ENCODE data around the gene CAPZB.

CAPZB gene

DNA sequence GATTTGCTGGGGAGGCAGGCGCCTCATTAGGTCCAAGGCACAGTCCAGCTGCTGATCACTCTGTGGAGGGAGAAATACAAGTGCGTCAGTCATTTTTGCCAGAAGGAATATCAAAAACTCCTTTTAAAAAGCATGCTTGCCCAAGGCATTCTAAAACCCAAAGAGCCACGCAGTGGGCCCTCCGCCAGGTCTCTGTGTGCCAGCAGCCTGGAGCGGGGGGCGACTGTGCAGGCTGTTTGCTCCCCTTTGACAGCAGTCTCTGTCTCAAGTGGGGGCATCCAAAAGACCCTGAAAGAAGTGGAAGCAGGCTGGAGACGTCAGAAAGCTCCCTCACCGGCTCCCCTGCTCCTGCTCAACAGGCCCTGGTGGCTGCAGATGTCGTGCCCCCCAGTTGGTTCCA, 65.6 kb downstream of the CAPZB start:
- peaks cover 26% of the 10 kb centered on the region for H3K4me1 ChIP-seq (ENCODE audit: control insufficient read depth, insufficient read depth, low read length)

DNA sequence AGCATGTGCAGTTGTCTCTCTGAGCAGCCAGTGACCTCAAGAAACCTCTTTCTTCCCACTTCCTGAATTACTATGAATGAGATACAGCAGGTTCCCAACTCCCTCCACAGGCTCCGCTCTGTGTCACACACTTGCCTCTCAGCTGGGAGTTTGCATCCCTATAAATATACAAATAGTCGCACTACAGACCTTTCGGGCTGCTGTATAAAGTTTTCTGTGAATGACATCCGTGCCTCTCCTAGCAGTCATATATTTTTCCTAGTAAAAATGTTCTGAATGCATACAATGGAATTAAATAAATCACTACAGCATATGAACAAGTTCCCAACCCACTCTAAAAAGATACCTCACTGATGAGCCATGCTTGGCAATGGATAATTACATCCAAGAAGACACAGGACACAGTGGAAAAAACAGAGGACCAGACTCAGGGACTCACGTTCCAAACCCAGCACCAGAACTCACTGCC, 66.8 kb downstream of the CAPZB start:
- H3K4me1 ChIP-seq (ENCODE audit: control insufficient read depth, insufficient read depth, low read length) = peaks cover 22% of the 10 kb centered on the region
- no peak overlapping the region for H3K9ac ChIP-seq (ENCODE audit: low read depth, low read length)
- H3K36me3 ChIP-seq (ENCODE audit: insufficient read depth, low read length) = peaks cover 30% of the 10 kb centered on the region
- no peak overlapping the region for H3K4me2 ChIP-seq (ENCODE audit: low read length)
- H3K27me3 ChIP-seq (ENCODE audit: control insufficient read depth, insufficient read depth, low read length) = no peaks in the 10 kb centered on the region
- H3K9me3 ChIP-seq (replicated peaks; ENCODE audit: low read length) = no peaks in the 10 kb centered on the region
- no peak overlapping the region for H3K4me3 ChIP-seq (ENCODE audit: low read length)

More for the DNA sequence above, 65.6 kb downstream of the CAPZB start:
- no peaks in the 10 kb centered on the region for H3K27me3 ChIP-seq (ENCODE audit: control insufficient read depth, insufficient read depth, low read length)
- H3K9me3 ChIP-seq (replicated peaks; ENCODE audit: low read length) = no peaks in the 10 kb centered on the region
- no peak overlapping the region for H3K9ac ChIP-seq (ENCODE audit: low read depth, low read length)
- peaks cover 28% of the 10 kb centered on the region for H3K36me3 ChIP-seq (ENCODE audit: insufficient read depth, low read length)
- H3K4me2 ChIP-seq (ENCODE audit: low read length) = no peak overlapping the region
- H3K4me3 ChIP-seq (ENCODE audit: low read length) = no peak overlapping the region

DNA sequence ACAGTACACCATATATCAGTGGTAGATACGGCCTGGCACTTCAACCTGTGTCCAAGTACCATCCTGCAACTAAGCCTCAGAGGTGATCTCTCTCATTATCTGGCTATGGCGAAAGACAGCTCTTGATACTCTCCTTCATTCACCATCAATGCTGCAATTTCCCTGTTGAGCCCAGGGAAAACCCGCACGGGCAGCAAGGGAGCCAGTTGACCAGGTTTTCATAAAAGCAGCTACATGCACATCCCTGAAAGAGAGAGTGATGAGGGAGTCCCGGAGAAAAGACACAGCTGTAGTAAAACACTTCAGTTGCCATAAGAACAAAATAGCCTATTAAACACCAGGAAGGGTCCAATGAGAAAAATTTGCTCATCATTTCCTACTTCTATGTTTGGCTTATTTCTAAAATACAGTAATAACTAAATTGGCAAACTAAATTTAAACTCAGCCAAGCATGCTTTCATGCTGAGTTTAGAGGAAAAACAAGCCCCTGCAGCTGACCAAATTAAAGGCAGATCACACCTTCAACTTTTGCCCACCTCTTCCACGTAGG, 68.3 kb downstream of the CAPZB start:
- no peaks in the 10 kb centered on the region for H3K27me3 ChIP-seq (ENCODE audit: control insufficient read depth, insufficient read depth, low read length)
- no peaks in the 10 kb centered on the region for H3K9me3 ChIP-seq (replicated peaks; ENCODE audit: low read length)
- H3K4me2 ChIP-seq (ENCODE audit: low read length) = no peak overlapping the region
- peaks cover 16% of the 10 kb centered on the region for H3K4me1 ChIP-seq (ENCODE audit: control insufficient read depth, insufficient read depth, low read length)
- peaks cover 32% of the 10 kb centered on the region for H3K36me3 ChIP-seq (ENCODE audit: insufficient read depth, low read length)
- no peak overlapping the region for H3K9ac ChIP-seq (ENCODE audit: low read depth, low read length)
- H3K4me3 ChIP-seq (ENCODE audit: low read length) = no peak overlapping the region

DNA sequence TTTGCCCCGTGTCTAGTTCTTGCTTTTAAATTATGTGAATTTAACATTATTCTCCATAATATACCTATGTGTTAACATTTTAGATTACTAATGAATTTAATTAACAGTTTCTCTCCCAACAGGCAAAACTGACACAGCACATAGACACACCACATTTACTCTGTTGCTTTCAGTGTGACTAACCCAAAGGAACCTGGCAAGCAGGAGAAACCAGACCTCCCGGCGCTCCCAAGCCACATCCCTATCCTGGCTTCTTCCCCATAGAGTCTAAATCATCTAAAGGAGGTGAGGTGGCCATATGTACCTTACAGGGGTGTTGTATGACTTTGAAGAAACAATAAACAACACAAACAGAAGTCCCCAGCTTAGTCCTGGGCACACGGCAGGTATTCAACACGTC, 69.2 kb downstream of the CAPZB start:
- Histone ChIP-seq H3K27me3 (ENCODE audit: control insufficient read depth, insufficient read depth, low read length) (no peaks in the 10 kb centered on the region), H3K36me3 (ENCODE audit: insufficient read depth, low read length) (peaks cover 34% of the 10 kb centered on the region), H3K4me1 (ENCODE audit: control insufficient read depth, insufficient read depth, low read length) (peaks cover 12% of the 10 kb centered on the region), H3K4me2 (ENCODE audit: low read length) (no peak overlapping the region), H3K9me3 (replicated peaks; ENCODE audit: low read length) (no peaks in the 10 kb centered on the region), H3K4me3 (ENCODE audit: low read length) (no peak overlapping the region), H3K9ac (ENCODE audit: low read depth, low read length) (no peak overlapping the region)

DNA sequence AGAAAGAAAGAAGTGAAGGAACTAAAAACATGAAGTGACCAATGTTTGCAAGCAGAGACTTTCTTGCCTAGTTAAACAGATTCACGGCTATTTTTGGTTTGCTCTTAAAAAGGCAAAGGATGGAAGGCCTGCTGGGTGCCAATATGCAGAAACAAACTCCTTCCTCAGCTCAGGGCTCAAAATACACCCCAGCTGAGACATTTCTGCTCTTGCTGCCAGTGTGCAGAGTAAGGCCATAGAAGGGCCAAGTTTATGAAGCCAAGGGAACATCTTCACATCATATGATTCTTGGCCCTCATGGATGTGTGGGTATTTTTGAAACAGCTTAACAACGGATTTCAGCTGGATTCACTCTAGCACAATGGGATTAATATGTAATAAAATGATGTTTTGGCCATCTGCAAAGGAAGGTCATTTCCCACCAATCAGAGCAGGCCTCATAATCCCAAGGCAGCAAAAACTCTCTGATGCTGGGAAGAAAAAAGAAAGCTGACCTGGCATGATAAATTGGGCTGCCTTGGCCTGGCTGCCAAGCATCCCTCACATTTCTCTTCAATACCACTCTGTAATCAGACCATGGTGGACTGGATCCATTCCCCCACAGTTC, 70.7 kb downstream of the CAPZB start:
- Histone ChIP-seq H3K9ac (ENCODE audit: low read depth, low read length) (no peak overlapping the region), H3K36me3 (ENCODE audit: insufficient read depth, low read length) (peaks cover 34% of the 10 kb centered on the region), H3K4me1 (ENCODE audit: control insufficient read depth, insufficient read depth, low read length) (peaks cover 7% of the 10 kb centered on the region), H3K4me2 (ENCODE audit: low read length) (no peak overlapping the region), H3K27me3 (ENCODE audit: control insufficient read depth, insufficient read depth, low read length) (no peaks in the 10 kb centered on the region), H3K9me3 (replicated peaks; ENCODE audit: low read length) (no peaks in the 10 kb centered on the region), H3K4me3 (ENCODE audit: low read length) (no peak overlapping the region)

DNA sequence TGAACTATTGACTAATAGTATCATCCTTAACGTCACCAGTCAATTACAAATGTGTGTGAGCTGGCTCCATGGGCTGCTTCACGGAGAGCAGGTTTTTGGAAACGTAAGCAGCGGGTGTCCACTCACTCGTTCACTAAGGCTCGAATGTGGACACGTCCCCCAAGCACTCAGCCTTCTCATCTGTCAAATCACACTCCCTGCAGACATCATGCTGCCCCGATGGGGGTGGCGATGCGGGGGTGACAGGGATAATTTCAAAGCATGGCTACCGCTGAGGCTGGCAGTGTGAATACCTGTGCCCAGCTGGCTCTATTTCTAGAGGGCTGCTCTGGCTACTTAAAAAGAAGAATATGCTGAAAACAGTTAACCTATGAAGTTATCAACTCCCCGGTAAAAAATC, 71.3 kb downstream of the CAPZB start:
- Histone ChIP-seq H3K4me3 (ENCODE audit: low read length) (no peak overlapping the region), H3K27me3 (ENCODE audit: control insufficient read depth, insufficient read depth, low read length) (no peaks in the 10 kb centered on the region), H3K9me3 (replicated peaks; ENCODE audit: low read length) (no peaks in the 10 kb centered on the region), H3K36me3 (ENCODE audit: insufficient read depth, low read length) (peaks cover 28% of the 10 kb centered on the region), H3K4me2 (ENCODE audit: low read length) (no peak overlapping the region), H3K9ac (ENCODE audit: low read depth, low read length) (no peak overlapping the region), H3K4me1 (ENCODE audit: control insufficient read depth, insufficient read depth, low read length) (peaks cover 7% of the 10 kb centered on the region)

DNA sequence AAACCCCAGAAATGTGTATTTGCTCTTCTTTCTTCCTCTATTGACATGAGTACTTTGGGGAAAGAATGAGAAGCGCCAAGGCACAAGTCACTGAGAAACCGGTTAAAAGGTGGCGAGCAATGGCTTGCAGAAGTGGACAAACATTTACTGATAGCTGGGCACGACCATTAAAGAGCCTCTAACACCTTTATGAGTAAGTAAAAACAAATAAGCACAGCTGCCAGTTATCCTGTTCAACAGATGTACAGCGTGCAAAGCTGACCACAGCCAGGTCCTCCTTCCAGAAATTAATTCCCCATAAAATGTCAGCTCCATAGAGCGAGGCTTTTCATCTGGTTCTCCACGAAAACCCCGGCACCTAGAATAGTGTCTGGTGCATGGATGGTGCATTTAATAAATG, 72.7 kb downstream of the CAPZB start:
- H3K27me3 ChIP-seq (ENCODE audit: control insufficient read depth, insufficient read depth, low read length) = no peaks in the 10 kb centered on the region
- no peak overlapping the region for H3K9ac ChIP-seq (ENCODE audit: low read depth, low read length)
- peaks cover 16% of the 10 kb centered on the region for H3K36me3 ChIP-seq (ENCODE audit: insufficient read depth, low read length)
- no peak overlapping the region for H3K4me3 ChIP-seq (ENCODE audit: low read length)
- no peaks in the 10 kb centered on the region for H3K4me1 ChIP-seq (ENCODE audit: control insufficient read depth, insufficient read depth, low read length)
- H3K4me2 ChIP-seq (ENCODE audit: low read length) = no peak overlapping the region
- no peaks in the 10 kb centered on the region for H3K9me3 ChIP-seq (replicated peaks; ENCODE audit: low read length)

DNA sequence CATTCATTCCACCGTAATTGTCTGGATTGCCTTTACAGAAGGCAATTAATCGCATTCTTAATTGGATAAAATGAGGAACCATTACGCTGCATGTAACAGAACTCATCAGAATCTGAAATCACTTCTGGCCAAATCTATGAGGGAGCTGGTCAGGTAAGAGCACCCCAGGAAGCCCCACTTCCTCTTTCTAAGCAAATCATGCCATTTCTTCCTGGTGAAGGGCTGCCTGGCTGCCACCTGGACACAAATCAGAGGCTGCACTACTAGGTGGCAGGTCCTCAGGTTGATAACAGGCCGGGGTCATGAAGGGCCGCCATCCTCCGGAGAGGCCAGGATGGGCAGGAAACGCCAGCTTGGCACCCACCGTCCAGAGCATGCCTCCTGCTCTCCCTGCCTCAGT, 73.7 kb downstream of the CAPZB start:
- H3K4me2 ChIP-seq (ENCODE audit: low read length) = no peak overlapping the region
- H3K9ac ChIP-seq (ENCODE audit: low read depth, low read length) = no peak overlapping the region
- H3K4me1 ChIP-seq (ENCODE audit: control insufficient read depth, insufficient read depth, low read length) = no peaks in the 10 kb centered on the region
- peaks cover 22% of the 10 kb centered on the region for H3K36me3 ChIP-seq (ENCODE audit: insufficient read depth, low read length)
- no peaks in the 10 kb centered on the region for H3K27me3 ChIP-seq (ENCODE audit: control insufficient read depth, insufficient read depth, low read length)
- H3K4me3 ChIP-seq (ENCODE audit: low read length) = no peak overlapping the region
- H3K9me3 ChIP-seq (replicated peaks; ENCODE audit: low read length) = no peaks in the 10 kb centered on the region

DNA sequence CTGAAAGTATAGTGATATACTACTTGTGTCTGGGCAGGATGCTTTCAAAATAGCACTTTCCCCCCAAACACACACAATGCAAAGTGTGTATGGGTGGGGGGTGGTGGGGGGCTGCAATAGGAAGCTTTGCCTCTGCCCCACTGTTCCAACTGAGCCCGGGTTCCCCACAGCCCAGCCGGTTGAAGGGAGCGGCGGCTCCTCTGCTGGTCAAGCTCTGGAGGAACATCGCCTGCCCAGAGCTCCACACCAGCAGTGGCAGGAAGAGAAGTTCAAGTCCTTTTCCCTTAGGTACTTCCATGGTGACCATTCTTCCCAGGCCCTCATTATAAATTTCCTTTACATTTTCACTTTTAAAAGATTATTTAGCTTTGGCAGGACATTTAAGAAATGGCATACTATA, 74.9 kb downstream of the CAPZB start:
- Histone ChIP-seq H3K9ac (ENCODE audit: low read depth, low read length) (no peak overlapping the region), H3K4me1 (ENCODE audit: control insufficient read depth, insufficient read depth, low read length) (no peaks in the 10 kb centered on the region), H3K4me3 (ENCODE audit: low read length) (no peak overlapping the region), H3K4me2 (ENCODE audit: low read length) (no peak overlapping the region), H3K36me3 (ENCODE audit: insufficient read depth, low read length) (peaks cover 18% of the 10 kb centered on the region), H3K27me3 (ENCODE audit: control insufficient read depth, insufficient read depth, low read length) (no peaks in the 10 kb centered on the region), H3K9me3 (replicated peaks; ENCODE audit: low read length) (no peaks in the 10 kb centered on the region)

DNA sequence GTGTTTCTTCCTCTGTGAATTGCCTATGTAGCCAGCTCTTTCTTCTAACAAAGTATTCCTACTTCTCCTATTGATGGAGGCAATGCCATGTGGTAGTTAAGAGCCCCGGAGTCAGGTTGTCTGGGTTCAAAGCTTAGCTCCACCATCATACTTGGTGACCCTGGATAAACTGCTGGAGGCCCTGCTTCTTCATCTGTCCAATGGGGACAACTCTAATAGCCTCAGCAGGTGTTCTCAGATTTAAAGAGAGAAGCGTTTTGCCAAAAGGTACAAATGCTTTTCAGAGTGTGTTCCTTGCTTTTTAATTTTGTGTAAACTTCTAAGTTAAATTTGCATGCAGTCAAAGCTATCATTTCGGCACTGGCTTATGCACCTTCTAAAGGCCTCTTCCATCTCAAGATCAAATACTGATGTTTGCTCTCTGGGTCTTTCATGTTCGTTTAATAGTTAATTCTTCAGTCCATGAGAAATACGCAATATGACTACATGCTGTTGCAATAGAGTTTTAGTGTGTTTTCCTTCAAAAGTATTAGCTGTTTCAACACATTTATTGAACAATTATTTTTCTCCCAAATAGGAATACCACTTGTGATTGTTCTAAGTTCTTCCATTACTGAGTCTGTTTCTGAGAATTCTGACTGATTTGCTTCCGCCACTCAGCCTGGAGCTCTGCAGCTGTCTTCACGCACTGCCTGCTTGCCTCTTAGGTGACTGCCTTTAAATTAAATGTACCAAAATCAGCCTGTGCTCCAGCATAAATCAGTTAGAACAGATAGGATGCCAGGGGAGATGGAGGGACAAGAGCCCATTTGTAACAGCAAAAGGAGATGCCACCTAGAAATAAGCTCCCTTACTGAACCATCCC, 75.6 kb downstream of the CAPZB start:
- Histone ChIP-seq H3K36me3 (ENCODE audit: insufficient read depth, low read length) (peaks cover 18% of the 10 kb centered on the region), H3K4me1 (ENCODE audit: control insufficient read depth, insufficient read depth, low read length) (no peaks in the 10 kb centered on the region)

DNA sequence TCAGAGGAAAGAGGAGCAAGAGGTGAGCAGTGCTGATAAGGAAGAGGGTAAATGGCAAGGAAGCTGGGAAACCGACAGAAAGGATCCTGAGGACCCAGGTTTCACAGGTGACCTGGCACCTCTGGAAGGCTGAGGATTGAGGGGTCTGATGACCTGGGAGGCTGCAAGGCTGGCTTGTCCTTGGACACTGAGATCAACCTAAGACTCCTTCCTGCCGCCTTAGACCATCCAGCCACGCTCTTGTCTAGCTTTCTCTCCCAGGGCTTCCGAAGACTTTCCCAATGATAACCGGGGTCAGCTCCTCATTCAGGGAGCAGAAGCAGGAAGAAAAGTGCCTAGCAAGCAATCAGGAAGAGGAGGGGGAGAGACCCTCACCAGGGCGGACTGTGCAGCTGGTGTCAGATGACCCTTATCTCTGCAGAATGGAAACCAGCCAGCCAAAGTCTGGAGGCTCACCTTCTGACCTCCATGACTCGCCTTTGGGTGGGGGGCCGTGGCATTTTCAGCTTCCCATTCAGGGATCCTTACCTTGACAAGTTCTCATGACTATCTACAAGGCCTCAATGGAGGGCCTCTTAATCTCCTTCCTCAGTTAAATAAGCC, 77.7 kb downstream of the CAPZB start:
- no peak overlapping the region for H3K4me2 ChIP-seq (ENCODE audit: low read length)
- H3K27me3 ChIP-seq (ENCODE audit: control insufficient read depth, insufficient read depth, low read length) = no peaks in the 10 kb centered on the region
- no peaks in the 10 kb centered on the region for H3K9me3 ChIP-seq (replicated peaks; ENCODE audit: low read length)
- H3K9ac ChIP-seq (ENCODE audit: low read depth, low read length) = no peak overlapping the region
- no peak overlapping the region for H3K4me3 ChIP-seq (ENCODE audit: low read length)
- H3K4me1 ChIP-seq (ENCODE audit: control insufficient read depth, insufficient read depth, low read length) = no peaks in the 10 kb centered on the region
- peaks cover 16% of the 10 kb centered on the region for H3K36me3 ChIP-seq (ENCODE audit: insufficient read depth, low read length)

More for the DNA sequence above, 75.6 kb downstream of the CAPZB start:
- Histone ChIP-seq H3K4me2 (ENCODE audit: low read length) (no peak overlapping the region), H3K9me3 (replicated peaks; ENCODE audit: low read length) (no peaks in the 10 kb centered on the region), H3K4me3 (ENCODE audit: low read length) (no peak overlapping the region), H3K9ac (ENCODE audit: low read depth, low read length) (no peak overlapping the region), H3K27me3 (ENCODE audit: control insufficient read depth, insufficient read depth, low read length) (no peaks in the 10 kb centered on the region)
